SK-N-SH treated with all-trans-retinoic acid at 6 μM for 48 hours (cell line): ENCODE results near the gene DPP10.

ENCODE experiments used
- CSDC2 ChIP-seq: fragments of 250-450 bp; sonication (Bioruptor Pico); IDR thresholded peaks from 2 replicates; pipeline ENCODE4 v1.5.0; 2020; ENCODE audit warnings: mild to moderate bottlenecking, moderate library complexity
- GLIS3 ChIP-seq: fragments of 250-450 bp; sonication (Bioruptor Pico); IDR thresholded peaks from 2 replicates; pipeline ENCODE4 v1.5.0; 2020; ENCODE audit warnings: mild to moderate bottlenecking, moderate library complexity
- PATZ1 ChIP-seq: fragments of 250-450 bp; sonication (Bioruptor Pico); IDR thresholded peaks from 2 replicates; pipeline ENCODE4 v1.8.0; 2020; ENCODE audit warnings: mild to moderate bottlenecking, moderate library complexity, borderline replicate concordance
- PPARA ChIP-seq: fragments of 250-450 bp; sonication (Bioruptor Pico); IDR thresholded peaks from 2 replicates; pipeline ENCODE4 v1.5.0; 2020; ENCODE audit warnings: mild to moderate bottlenecking, borderline replicate concordance
- TCF4 ChIP-seq: fragments of 250-450 bp; sonication (Bioruptor Pico); IDR thresholded peaks from 2 replicates; pipeline ENCODE4 v1.8.0; 2021; ENCODE audit warnings: mild to moderate bottlenecking, moderate library complexity, borderline replicate concordance
- TOX ChIP-seq: fragments of 250-450 bp; sonication (Bioruptor Pico); IDR thresholded peaks from 2 replicates; pipeline ENCODE4 v1.8.0; 2021; ENCODE audit warnings: mild to moderate bottlenecking, moderate library complexity, borderline replicate concordance
- TSHZ2 ChIP-seq: fragments of 250-450 bp; sonication (Bioruptor Pico); IDR thresholded peaks from 2 replicates; pipeline ENCODE4 v1.5.0; 2020; ENCODE audit warnings: mild to moderate bottlenecking, moderate library complexity
- ZC3H10 ChIP-seq: fragments of 250-450 bp; sonication (Bioruptor Pico); IDR thresholded peaks from 2 replicates; pipeline ENCODE4 v1.5.1; 2021; ENCODE audit warnings: mild to moderate bottlenecking, moderate library complexity
- ZFP30 ChIP-seq: fragments of 450-650 bp; formaldehyde crosslinking; IDR thresholded peaks from 2 replicates; pipeline ENCODE4 v1.5.0; 2022; ENCODE audit warnings: mild to moderate bottlenecking, moderate library complexity
- ZNF565 ChIP-seq: fragments of 450-650 bp; formaldehyde crosslinking; conservative IDR thresholded peaks from 2 replicates; pipeline ENCODE4 v1.5.0; 2020; ENCODE audit warnings: low read depth, mild to moderate bottlenecking, moderate library complexity
- ZNF70 ChIP-seq: fragments of 450-650 bp; formaldehyde crosslinking; IDR thresholded peaks from 2 replicates; pipeline ENCODE4 v1.5.0; 2020; ENCODE audit warnings: mild to moderate bottlenecking, moderate library complexity
- ZNF8 ChIP-seq: fragments of 450-650 bp; formaldehyde crosslinking; IDR thresholded peaks from 2 replicates; pipeline ENCODE4 v1.5.0; 2020; ENCODE audit warnings: mild to moderate bottlenecking, moderate library complexity

GRCh38 chr2:115543461-115543860 lies 1101.0 kb downstream of the DPP10 start:
- TF ChIP-seq TSHZ2 (CRISPR knock-in tag) (no peak), PATZ1 (no peak), ZNF70 (no peak), TCF4 (CRISPR knock-in tag) (no peak), CSDC2 (CRISPR knock-in tag) (no peak), PPARA (CRISPR knock-in tag) (no peak), TOX (CRISPR knock-in tag) (no peak), GLIS3 (CRISPR knock-in tag) (no peak), ZC3H10 (CRISPR knock-in tag) (no peak), ZFP30 (CRISPR knock-in tag) (no peak), ZNF565 (CRISPR knock-in tag) (no peak), ZNF8 (no peak)
